B cell (primary cell): ENCODE measurements around the gene DCT. TPM values are rescaled to one million over a fixed set of nuclear protein-coding genes. Genes with fewer than 3 reads are reported as not detected.

Source experiments
- ATAC-seq: fragments of 200-7000 bp; cut with Tn5 transposase; one replicate; pipeline ENCODE4 v1.10.0; 2021; ENCODE audit warnings: low read depth, mild to moderate bottlenecking, moderate number of reproducible peaks, moderate library complexity
- CTCF ChIA-PET: fragments of 350-600 bp; sonication (Branson Sonifier 250); formaldehyde crosslinking; loops from one replicate; lab custom pipeline; 2021; ENCODE audit warnings: antibody characterized with exemption, inconsistent platforms; lab: Charles Lee
- POLR2A ChIA-PET: fragments of 350-600 bp; sonication (Branson Sonifier 250); formaldehyde crosslinking; loops from one replicate; lab custom pipeline; 2021; ENCODE audit warnings: antibody characterized with exemption; lab: Charles Lee
- DNase-seq: peaks from one replicate; pipeline ENCODE4 v3.0.0; 2013
- H2AFZ ChIP-seq: 2 replicates; pipeline ENCODE4 v1.6.1; 2012; ENCODE audit warnings: mild to moderate bottlenecking, low read depth, low read length; ENCODE audit not compliant: insufficient read depth, poor library complexity, severe bottlenecking
- H3K27ac ChIP-seq, 2 donors: 1 replicate in 1 of 2; 2 replicates in 1 of 2; pipeline ENCODE4 v1.5.1; 2012 to 2013; ENCODE audit warnings: low read length in 2 of 2, mild to moderate bottlenecking in 2 of 2, moderate library complexity in 1 of 2
- H3K27me3 ChIP-seq, 4 experiments: fragments of 200-600 bp in 1 of 4; sonication (generic) in 1 of 4; replicated peaks in 1 of 4; 1 replicate in 2 of 4; 2 replicates in 2 of 4; pipeline versions ENCODE4 v1.6.1 to v1.7.0; 2013 to 2016; ENCODE audit warnings: low read length in 3 of 4, mild to moderate bottlenecking in 2 of 4, mixed read lengths in 1 of 4, moderate library complexity in 1 of 4; ENCODE audit not compliant: insufficient read depth in 4 of 4, control insufficient read depth in 3 of 4; ENCODE audit errors: control extremely low read depth in 1 of 4
- H3K36me3 ChIP-seq, 2 experiments: replicated peaks in 1 of 2; 1 replicate in 1 of 2; 2 replicates in 1 of 2; pipeline versions ENCODE4 v1.6.1 to v1.7.1; 2013; ENCODE audit warnings: low read length in 1 of 2; ENCODE audit not compliant: insufficient read depth in 2 of 2, control insufficient read depth in 1 of 2; ENCODE audit errors: control extremely low read depth in 1 of 2, extremely low read depth in 1 of 2
- H3K4me1 ChIP-seq, 2 donors: fragments of 200-600 bp in 1 of 2; sonication (generic) in 1 of 2; 1 replicate in 1 of 2; 2 replicates in 1 of 2; pipeline versions ENCODE4 v1.5.1 to v1.6.1; 2013 to 2017; ENCODE audit warnings: low read length in 2 of 2; ENCODE audit not compliant: control insufficient read depth in 2 of 2, insufficient read depth in 2 of 2
- H3K4me2 ChIP-seq: replicated peaks from 2 replicates; pipeline ENCODE3; 2012; ENCODE audit warnings: mild to moderate bottlenecking, low read depth, low read length; ENCODE audit not compliant: poor library complexity, severe bottlenecking
- H3K4me3 ChIP-seq, 5 experiments: fragments of 200-600 bp in 1 of 5; sonication (generic) in 1 of 5; 1 replicate in 3 of 5; 2 replicates in 2 of 5; pipeline versions ENCODE4 v1.5.1 to v1.7.0; 2011 to 2016; ENCODE audit warnings: low read length in 4 of 5, mild to moderate bottlenecking in 4 of 5, low read depth in 2 of 5, control low read depth in 1 of 5, moderate library complexity in 1 of 5; ENCODE audit not compliant: insufficient read depth in 1 of 5; ENCODE audit errors: control extremely low read depth in 1 of 5, extremely low read depth in 1 of 5
- H3K79me2 ChIP-seq: fragments of 200-600 bp; sonication (generic); one replicate; pipeline ENCODE4 v1.6.0; 2016; ENCODE audit warnings: low read length; ENCODE audit not compliant: control insufficient read depth, insufficient read depth
- H3K9ac ChIP-seq: fragments of 200-600 bp; sonication (generic); 2 replicates; pipeline ENCODE4 v1.6.1; 2017; ENCODE audit warnings: mild to moderate bottlenecking, low read length, moderate library complexity
- H3K9me3 ChIP-seq, 3 donors: one replicate each; pipeline versions ENCODE4 v1.6.1 to v1.7.1; 2013; ENCODE audit warnings: low read length in 2 of 3; ENCODE audit not compliant: control insufficient read depth in 2 of 3, insufficient read depth in 1 of 3; ENCODE audit errors: control extremely low read depth in 1 of 3
- H4K20me1 ChIP-seq: 2 replicates; pipeline ENCODE4 v1.6.0; 2012; ENCODE audit warnings: mild to moderate bottlenecking, low read length; ENCODE audit not compliant: insufficient read depth, control insufficient read depth, poor library complexity, severe bottlenecking
- H3K27ac Mint-ChIP-seq: one replicate; pipeline ENCODE4 v1.8.0; 2021; ENCODE audit warnings: mixed read lengths
- H3K27me3 Mint-ChIP-seq: one replicate; pipeline ENCODE4 v1.8.0; 2021; ENCODE audit warnings: mixed read lengths
- H3K4me1 Mint-ChIP-seq: one replicate; pipeline ENCODE4 v1.8.0; 2021; ENCODE audit warnings: mixed read lengths
- H3K4me3 Mint-ChIP-seq: one replicate; pipeline ENCODE4 v1.8.0; 2021; ENCODE audit warnings: mixed read lengths
- H3K9me3 Mint-ChIP-seq: one replicate; pipeline ENCODE4 v1.8.0; 2022; ENCODE audit warnings: mixed read lengths; ENCODE audit not compliant: insufficient read depth
- EZH2 ChIP-seq: IDR thresholded peaks from 2 replicates; pipeline ENCODE4 v1.6.1; 2012; ENCODE audit warnings: borderline replicate concordance, low read depth, mild to moderate bottlenecking, moderate library complexity, low read length; ENCODE audit not compliant: insufficient read depth, poor library complexity, severe bottlenecking
- WGBS: methylation state at CpG from one replicate; pipeline ENCODE4 v1.1.5; 2013; ENCODE audit warnings: missing lambda C conversion rate; ENCODE audit not compliant: insufficient coverage; 5-methylcytosine and 5-hydroxymethylcytosine counted together
- intact Hi-C: fragments of 100-400 bp; cut with micrococcal nuclease; formaldehyde crosslinking; loops from one replicate; pipeline ENCODE4 v1.10.0; 2022
- polyA plus RNA-seq: library from polyadenylated mRNA; depleted of rRNA; stranded (reverse); fragments of >200 nt; gene quantifications from 2 replicates; pipeline ENCODE4 v1.2.3, GENCODE V29; 2012
- total RNA-seq, 2 donors: library from RNA; stranded (reverse); fragments of 120-200 nt in 1 of 2; gene quantifications; 1 replicate in 1 of 2; 2 replicates in 1 of 2; pipeline versions ENCODE4 v1.2.3 to v1.2.4, GENCODE V29; 2013 to 2022
- TF ChIP-seq, protein P1 (sequence below): fragments of 200-600 bp; IDR thresholded peaks from one replicate; pipeline ENCODE4 v1.8.0; 2022; ENCODE audit warnings: antibody characterized with exemption, mild to moderate bottlenecking

DCT gene
- total and polyA plus RNA-seq, 2 donors (not counting 1 experiment from before 2014, with no cell fraction given) = 0.10 to 0.18 TPM

- Histone ChIP-seq H3K4me2 (no peak overlapping the region), H3K9ac (no peak overlapping the region), H3K79me2 (no peaks in the 10 kb centered on the region), H2AFZ (no peak overlapping the region), H3K36me3 (no peaks in the 10 kb centered on the region), H3K4me1 (no peaks in the 10 kb centered on the region), H3K27me3 (no peaks in the 10 kb centered on the region), H3K27ac (no peak overlapping the region), H3K4me3 (no peak overlapping the region), H4K20me1 (no peaks in the 10 kb centered on the region), H3K9me3 (no peaks in the 10 kb centered on the region)
- H3K4me1 Mint-ChIP-seq = no peaks in the 10 kb centered on the region
- 89% methylated on average over 3 of the region's 4 CpGs for WGBS
- ChIA-PET POLR2A (no interaction called here), CTCF (no interaction called here)
- DNase-seq (no peak), ATAC-seq (no peak)
- no peak overlapping the region for H3K4me3 Mint-ChIP-seq
- no peak for TF ChIP-seq EZH2
- TF ChIP-seq, protein P1, sequence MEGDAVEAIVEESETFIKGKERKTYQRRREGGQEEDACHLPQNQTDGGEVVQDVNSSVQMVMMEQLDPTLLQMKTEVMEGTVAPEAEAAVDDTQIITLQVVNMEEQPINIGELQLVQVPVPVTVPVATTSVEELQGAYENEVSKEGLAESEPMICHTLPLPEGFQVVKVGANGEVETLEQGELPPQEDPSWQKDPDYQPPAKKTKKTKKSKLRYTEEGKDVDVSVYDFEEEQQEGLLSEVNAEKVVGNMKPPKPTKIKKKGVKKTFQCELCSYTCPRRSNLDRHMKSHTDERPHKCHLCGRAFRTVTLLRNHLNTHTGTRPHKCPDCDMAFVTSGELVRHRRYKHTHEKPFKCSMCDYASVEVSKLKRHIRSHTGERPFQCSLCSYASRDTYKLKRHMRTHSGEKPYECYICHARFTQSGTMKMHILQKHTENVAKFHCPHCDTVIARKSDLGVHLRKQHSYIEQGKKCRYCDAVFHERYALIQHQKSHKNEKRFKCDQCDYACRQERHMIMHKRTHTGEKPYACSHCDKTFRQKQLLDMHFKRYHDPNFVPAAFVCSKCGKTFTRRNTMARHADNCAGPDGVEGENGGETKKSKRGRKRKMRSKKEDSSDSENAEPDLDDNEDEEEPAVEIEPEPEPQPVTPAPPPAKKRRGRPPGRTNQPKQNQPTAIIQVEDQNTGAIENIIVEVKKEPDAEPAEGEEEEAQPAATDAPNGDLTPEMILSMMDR = no peak
- H3K9me3 Mint-ChIP-seq = no peaks in the 10 kb centered on the region
- peaks cover 8% of the 10 kb centered on the region for H3K27me3 Mint-ChIP-seq
- intact Hi-C loops = no loop called here
- H3K27ac Mint-ChIP-seq = no peak overlapping the region
Measured at GRCh38 chr13:94394723-94395122, 84.8 kb downstream of the DCT start.

- ATAC-seq = no peak
- H2AFZ ChIP-seq = no peak overlapping the region
- no peaks in the 10 kb centered on the region for H3K36me3 ChIP-seq
- ChIA-PET POLR2A (no interaction called here), CTCF (no interaction called here)
- TF ChIP-seq EZH2 = no peak
- TF ChIP-seq, protein P1 = no peak
- H3K4me1 ChIP-seq = no peaks in the 10 kb centered on the region
- H3K27ac ChIP-seq = no peak overlapping the region
- H3K9me3 Mint-ChIP-seq = no peaks in the 10 kb centered on the region
- no peak for DNase-seq
- H3K4me3 Mint-ChIP-seq = no peak overlapping the region
- no peaks in the 10 kb centered on the region for H4K20me1 ChIP-seq
- intact Hi-C loops = no loop called here
- no peak overlapping the region for H3K4me2 ChIP-seq
- WGBS = 67% methylated on average over 1 of the region's 2 CpGs
- H3K4me3 ChIP-seq = no peak overlapping the region
- no peak overlapping the region for H3K9ac ChIP-seq
- H3K27me3 ChIP-seq = no peaks in the 10 kb centered on the region
- no peaks in the 10 kb centered on the region for H3K9me3 ChIP-seq
- H3K27ac Mint-ChIP-seq = no peak overlapping the region
- H3K79me2 ChIP-seq = no peaks in the 10 kb centered on the region
- H3K4me1 Mint-ChIP-seq = no peaks in the 10 kb centered on the region
- H3K27me3 Mint-ChIP-seq = no peaks in the 10 kb centered on the region
Measured at GRCh38 chr13:94390881-94391280, 88.6 kb downstream of the DCT start.
